Loucy (cell line): ENCODE results near the gene LDLRAD4.

ENCODE experiments used
- EZH2phosphoT487 ChIP-seq: fragments of 200-600 bp; IDR thresholded peaks from 2 replicates; pipeline ENCODE4 v1.6.1; 2018; ENCODE audit warnings: antibody characterized with exemption, mild to moderate bottlenecking, moderate library complexity, borderline replicate concordance
- TF ChIP-seq, protein P1 (sequence below): fragments of 200-600 bp; sonication (generic); conservative IDR thresholded peaks from 2 replicates; pipeline ENCODE4 v1.5.1; 2014; ENCODE audit warnings: mild to moderate bottlenecking, antibody characterized with exemption, low read length

DNA sequence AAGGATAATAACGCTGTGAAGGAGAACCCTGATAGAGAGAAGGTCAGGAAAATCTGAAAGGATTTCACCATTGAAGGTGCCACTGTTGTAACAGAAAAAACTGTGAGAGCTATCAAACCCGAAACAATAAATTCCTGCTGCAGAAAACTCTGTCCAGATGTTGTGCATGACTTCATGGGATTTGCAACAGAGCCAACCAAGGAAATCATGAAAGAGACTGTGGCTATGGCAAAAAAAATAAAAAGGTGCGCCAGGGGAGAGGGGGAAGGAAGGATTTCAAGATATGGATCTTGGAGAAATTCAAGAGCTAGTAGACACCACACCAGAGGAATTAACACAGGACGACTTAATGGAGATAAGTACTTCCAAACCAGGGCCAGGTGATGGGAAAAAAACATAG is 88.0 kb downstream of the LDLRAD4 start:
- no peak for TF ChIP-seq EZH2phosphoT487
- TF ChIP-seq, protein P1, sequence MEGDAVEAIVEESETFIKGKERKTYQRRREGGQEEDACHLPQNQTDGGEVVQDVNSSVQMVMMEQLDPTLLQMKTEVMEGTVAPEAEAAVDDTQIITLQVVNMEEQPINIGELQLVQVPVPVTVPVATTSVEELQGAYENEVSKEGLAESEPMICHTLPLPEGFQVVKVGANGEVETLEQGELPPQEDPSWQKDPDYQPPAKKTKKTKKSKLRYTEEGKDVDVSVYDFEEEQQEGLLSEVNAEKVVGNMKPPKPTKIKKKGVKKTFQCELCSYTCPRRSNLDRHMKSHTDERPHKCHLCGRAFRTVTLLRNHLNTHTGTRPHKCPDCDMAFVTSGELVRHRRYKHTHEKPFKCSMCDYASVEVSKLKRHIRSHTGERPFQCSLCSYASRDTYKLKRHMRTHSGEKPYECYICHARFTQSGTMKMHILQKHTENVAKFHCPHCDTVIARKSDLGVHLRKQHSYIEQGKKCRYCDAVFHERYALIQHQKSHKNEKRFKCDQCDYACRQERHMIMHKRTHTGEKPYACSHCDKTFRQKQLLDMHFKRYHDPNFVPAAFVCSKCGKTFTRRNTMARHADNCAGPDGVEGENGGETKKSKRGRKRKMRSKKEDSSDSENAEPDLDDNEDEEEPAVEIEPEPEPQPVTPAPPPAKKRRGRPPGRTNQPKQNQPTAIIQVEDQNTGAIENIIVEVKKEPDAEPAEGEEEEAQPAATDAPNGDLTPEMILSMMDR, result no peak
